PC-9 (cell line): ENCODE results near the gene AGBL4.

ENCODE experiments used
- EZH2 ChIP-seq: fragments of 200-600 bp; sonication (generic); IDR thresholded peaks from 2 replicates; pipeline ENCODE4 v1.8.0; 2017; ENCODE audit warnings: antibody characterized with exemption, low read depth
- TF ChIP-seq, protein P1 (sequence below): fragments of 200-600 bp; sonication (generic); conservative IDR thresholded peaks from 2 replicates; pipeline ENCODE4 v1.6.1; 2017; ENCODE audit warnings: mixed run types, antibody characterized with exemption, mild to moderate bottlenecking, moderate library complexity

DNA sequence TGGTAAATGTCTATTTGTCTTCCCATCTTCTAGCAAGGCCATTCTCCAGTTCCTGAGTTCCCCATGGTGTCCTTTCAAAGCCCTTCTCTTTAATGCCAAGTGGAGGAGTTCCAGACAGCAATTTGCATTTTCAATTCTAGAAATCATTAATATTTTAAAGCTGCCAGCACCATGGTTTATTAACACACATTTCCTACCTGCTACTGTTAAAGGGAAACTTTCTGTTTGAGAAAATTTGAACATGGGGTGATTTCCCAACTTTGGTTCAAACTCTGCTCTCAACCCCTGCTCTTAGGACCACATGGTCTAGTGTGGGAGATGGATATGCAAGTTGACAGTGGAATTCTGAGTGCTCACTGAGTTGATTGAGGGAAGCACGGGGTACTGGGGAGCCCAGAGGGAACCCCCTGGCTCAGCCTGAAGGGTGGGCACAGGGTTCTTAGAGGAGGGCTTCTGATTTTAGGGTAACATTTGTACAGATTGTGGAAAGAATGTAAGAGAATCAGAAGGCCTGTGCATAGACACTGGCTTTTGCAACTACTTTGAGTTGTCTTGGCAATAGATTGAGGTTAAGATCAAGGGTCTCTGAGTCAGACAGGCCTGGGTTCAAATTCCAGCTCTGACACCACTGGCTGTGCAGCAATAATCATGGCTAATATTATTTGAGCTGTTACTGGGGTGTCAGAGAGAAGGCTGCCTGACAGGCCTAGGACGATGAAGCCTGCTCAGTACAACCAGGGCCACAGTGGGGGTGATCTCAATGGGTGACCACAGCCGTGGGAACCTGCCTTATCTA, 1344.8 kb downstream of the AGBL4 start:
- TF ChIP-seq, protein P1, sequence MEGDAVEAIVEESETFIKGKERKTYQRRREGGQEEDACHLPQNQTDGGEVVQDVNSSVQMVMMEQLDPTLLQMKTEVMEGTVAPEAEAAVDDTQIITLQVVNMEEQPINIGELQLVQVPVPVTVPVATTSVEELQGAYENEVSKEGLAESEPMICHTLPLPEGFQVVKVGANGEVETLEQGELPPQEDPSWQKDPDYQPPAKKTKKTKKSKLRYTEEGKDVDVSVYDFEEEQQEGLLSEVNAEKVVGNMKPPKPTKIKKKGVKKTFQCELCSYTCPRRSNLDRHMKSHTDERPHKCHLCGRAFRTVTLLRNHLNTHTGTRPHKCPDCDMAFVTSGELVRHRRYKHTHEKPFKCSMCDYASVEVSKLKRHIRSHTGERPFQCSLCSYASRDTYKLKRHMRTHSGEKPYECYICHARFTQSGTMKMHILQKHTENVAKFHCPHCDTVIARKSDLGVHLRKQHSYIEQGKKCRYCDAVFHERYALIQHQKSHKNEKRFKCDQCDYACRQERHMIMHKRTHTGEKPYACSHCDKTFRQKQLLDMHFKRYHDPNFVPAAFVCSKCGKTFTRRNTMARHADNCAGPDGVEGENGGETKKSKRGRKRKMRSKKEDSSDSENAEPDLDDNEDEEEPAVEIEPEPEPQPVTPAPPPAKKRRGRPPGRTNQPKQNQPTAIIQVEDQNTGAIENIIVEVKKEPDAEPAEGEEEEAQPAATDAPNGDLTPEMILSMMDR = no peak
- no peak for TF ChIP-seq EZH2
